GM12865 (cell line): ENCODE data around the gene TOMM70.
"Not testable (repeated sequence)": the region's sequence is repeated elsewhere in the genome, so short reads cannot be mapped to it uniquely, and the experiment has no call there.

Experiments
- DNase-seq: peaks from one replicate; pipeline ENCODE4 v3.0.0; 2010; ENCODE audit warnings: low read depth
- H3K4me3 ChIP-seq: 2 replicates; pipeline ENCODE4 v1.5.1; 2011; ENCODE audit warnings: mild to moderate bottlenecking, low read depth, low read length, control low read depth
- CTCF ChIP-seq: IDR thresholded peaks from 2 replicates; pipeline ENCODE4 v1.5.1; 2011; ENCODE audit warnings: low read length, control low read depth, low read depth, inconsistent platforms; ENCODE audit not compliant: insufficient read depth; ENCODE audit errors: missing control alignments

TOMM70 gene

GRCh38 chr3:100400780-100401673 lies at the start of gene TOMM70, which contains the start of gene LNP1:
TOMM70 (minus strand) TSS chr3:100401089; CDS start chr3:100400949, 140 bp downstream.
LNP1 (plus strand) TSS chr3:100401539; CDS start chr3:100429730, 28,191 bp downstream.
- no peak for TF ChIP-seq CTCF
- H3K4me3 ChIP-seq = peak within 1 kb of the TSS; percentile 99
- peak; percentile 97 for DNase-seq

GRCh38 chr3:100449214-100449613 lies 48.3 kb upstream of the TOMM70 start:
- no peak for TF ChIP-seq CTCF
- H3K4me3 ChIP-seq = no peak overlapping the region
- no peak for DNase-seq

- no peak for TF ChIP-seq CTCF
- no peak overlapping the region for H3K4me3 ChIP-seq
- no peak for DNase-seq
Observed at GRCh38 chr3:100448079-100448478, 47.2 kb upstream of the TOMM70 start.

- H3K4me3 ChIP-seq, DNase-seq: not testable (repeated sequence)
Observed at GRCh38 chr3:100447067-100447466, 46.2 kb upstream of the TOMM70 start.

- H3K4me3 ChIP-seq = no peak overlapping the region
- no peak for TF ChIP-seq CTCF
- no peak for DNase-seq
Observed at GRCh38 chr3:100443690-100444089, 42.8 kb upstream of the TOMM70 start.

- no peak for DNase-seq
- H3K4me3 ChIP-seq = no peak overlapping the region
- no peak for TF ChIP-seq CTCF
Observed at GRCh38 chr3:100440895-100441294, 40.0 kb upstream of the TOMM70 start.

- TF ChIP-seq CTCF = no peak
- DNase-seq = no peak
- H3K4me3 ChIP-seq = no peak overlapping the region
Observed at GRCh38 chr3:100438623-100438974, 37.7 kb upstream of the TOMM70 start.
